Thoracic aorta (tissue), 2 donors: ENCODE measurements around the gene OR51V1. TPM values are rescaled to one million over a fixed set of nuclear protein-coding genes. Genes with fewer than 3 reads are reported as not detected.

ENCODE experiments used
- ATAC-seq: fragments of 150-250 bp; one replicate; pipeline ENCODE4 v1.8.0; 2017; ENCODE audit warnings: low read depth; ENCODE audit not compliant: insufficient number of reproducible peaks, low FRiP score
- DNase-seq: peaks from one replicate; pipeline ENCODE4 v3.0.0-alpha.2; 2020; ENCODE audit warnings: low spot score
- H3K27ac ChIP-seq, 2 donors: fragments of 200-600 bp; sonication (generic); 1 replicate in 1 of 2; 2 replicates in 1 of 2; pipeline ENCODE4 v1.5.1; 2016; ENCODE audit warnings: mild to moderate bottlenecking in 2 of 2, moderate library complexity in 2 of 2
- H3K27me3 ChIP-seq: fragments of 200-600 bp; sonication (generic); replicated peaks from 2 replicates; pipeline ENCODE4 v1.6.0; 2016; ENCODE audit warnings: mild to moderate bottlenecking; ENCODE audit not compliant: insufficient read depth
- H3K36me3 ChIP-seq: fragments of 200-600 bp; sonication (generic); one replicate; pipeline ENCODE4 v1.5.1; 2016
- H3K4me1 ChIP-seq, 2 donors: fragments of 200-600 bp; sonication (generic); 1 replicate in 1 of 2; 2 replicates in 1 of 2; pipeline versions ENCODE4 v1.5.1 to v1.6.0; 2016; ENCODE audit warnings: low read depth in 2 of 2, mild to moderate bottlenecking in 1 of 2; ENCODE audit not compliant: control insufficient read depth in 1 of 2
- H3K4me3 ChIP-seq: fragments of 200-600 bp; sonication (generic); 2 replicates; pipeline ENCODE4 v1.5.1; 2016; ENCODE audit warnings: mild to moderate bottlenecking
- H3K9me3 ChIP-seq: fragments of 200-600 bp; sonication (generic); 2 replicates; pipeline ENCODE4 v1.5.1; 2016
- total RNA-seq, 2 donors: library from RNA; depleted of rRNA; stranded (reverse); fragments of >200 nt; gene quantifications; one replicate each; pipeline versions ENCODE4 v1.1.0 to v1.2.3, GENCODE V29; 2016
- TF ChIP-seq, protein P1 (sequence below): fragments of 200-600 bp; sonication (generic); IDR thresholded peaks from one replicate; pipeline ENCODE4 v1.5.1; 2019; ENCODE audit warnings: antibody characterized with exemption

OR51V1 gene
- total RNA-seq, 2 donors from 2014 or later, result not detected

DNA sequence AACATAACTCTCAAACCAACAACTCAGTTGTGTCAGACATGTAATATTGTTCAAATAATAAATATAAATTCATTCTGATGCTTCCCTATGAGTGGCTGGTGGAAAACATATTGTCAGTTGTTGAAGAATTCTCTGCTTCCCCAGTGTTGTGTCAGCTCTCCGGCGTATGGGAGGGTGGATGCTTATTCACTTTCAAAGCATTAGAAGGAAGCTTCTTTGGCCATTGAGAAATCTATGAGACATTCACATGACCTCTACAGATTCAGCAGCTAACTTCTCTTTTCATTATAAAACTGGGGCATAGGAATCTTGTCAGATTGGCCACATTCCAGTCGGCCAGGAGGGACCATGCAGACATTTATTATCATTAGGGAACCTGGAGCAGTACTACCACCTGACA lies 2.9 kb downstream of the OR51V1 start:
- Histone ChIP-seq H3K9me3 (no peaks in the 10 kb centered on the region), H3K27me3 (no peaks in the 10 kb centered on the region), H3K36me3 (no peaks in the 10 kb centered on the region), H3K4me3 (no peak overlapping the region), H3K27ac (no peak overlapping the region), H3K4me1 (no peaks in the 10 kb centered on the region)
- ATAC-seq (no peak), DNase-seq (no peak)
- TF ChIP-seq, protein P1, sequence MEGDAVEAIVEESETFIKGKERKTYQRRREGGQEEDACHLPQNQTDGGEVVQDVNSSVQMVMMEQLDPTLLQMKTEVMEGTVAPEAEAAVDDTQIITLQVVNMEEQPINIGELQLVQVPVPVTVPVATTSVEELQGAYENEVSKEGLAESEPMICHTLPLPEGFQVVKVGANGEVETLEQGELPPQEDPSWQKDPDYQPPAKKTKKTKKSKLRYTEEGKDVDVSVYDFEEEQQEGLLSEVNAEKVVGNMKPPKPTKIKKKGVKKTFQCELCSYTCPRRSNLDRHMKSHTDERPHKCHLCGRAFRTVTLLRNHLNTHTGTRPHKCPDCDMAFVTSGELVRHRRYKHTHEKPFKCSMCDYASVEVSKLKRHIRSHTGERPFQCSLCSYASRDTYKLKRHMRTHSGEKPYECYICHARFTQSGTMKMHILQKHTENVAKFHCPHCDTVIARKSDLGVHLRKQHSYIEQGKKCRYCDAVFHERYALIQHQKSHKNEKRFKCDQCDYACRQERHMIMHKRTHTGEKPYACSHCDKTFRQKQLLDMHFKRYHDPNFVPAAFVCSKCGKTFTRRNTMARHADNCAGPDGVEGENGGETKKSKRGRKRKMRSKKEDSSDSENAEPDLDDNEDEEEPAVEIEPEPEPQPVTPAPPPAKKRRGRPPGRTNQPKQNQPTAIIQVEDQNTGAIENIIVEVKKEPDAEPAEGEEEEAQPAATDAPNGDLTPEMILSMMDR, result no peak

DNA sequence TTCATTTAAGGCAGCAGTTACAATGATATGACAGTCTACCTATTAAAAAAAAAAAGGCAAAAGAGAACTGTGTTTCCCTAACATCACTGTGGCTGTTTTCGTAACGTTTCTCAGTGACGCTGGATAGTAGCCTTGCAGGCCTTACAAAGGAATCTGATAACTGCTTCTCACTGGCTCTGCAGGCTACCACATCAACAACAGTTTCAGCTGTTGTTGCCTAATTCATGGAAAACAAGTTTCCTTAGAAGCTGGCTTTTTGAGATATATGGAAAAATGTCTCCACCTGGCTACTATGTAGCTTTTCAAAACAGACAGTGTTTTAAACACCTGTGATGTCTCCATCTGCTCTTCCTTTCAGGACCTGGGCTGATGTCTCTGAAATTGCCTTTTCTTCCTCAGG lies 3.8 kb downstream of the OR51V1 start:
- TF ChIP-seq, protein P1, result no peak
- no peak overlapping the region for H3K4me3 ChIP-seq
- no peaks in the 10 kb centered on the region for H3K4me1 ChIP-seq
- no peak overlapping the region for H3K27ac ChIP-seq
- H3K9me3 ChIP-seq, result no peaks in the 10 kb centered on the region
- DNase-seq, result no peak
- no peaks in the 10 kb centered on the region for H3K27me3 ChIP-seq
- ATAC-seq, result no peak
- H3K36me3 ChIP-seq, result no peaks in the 10 kb centered on the region

DNA sequence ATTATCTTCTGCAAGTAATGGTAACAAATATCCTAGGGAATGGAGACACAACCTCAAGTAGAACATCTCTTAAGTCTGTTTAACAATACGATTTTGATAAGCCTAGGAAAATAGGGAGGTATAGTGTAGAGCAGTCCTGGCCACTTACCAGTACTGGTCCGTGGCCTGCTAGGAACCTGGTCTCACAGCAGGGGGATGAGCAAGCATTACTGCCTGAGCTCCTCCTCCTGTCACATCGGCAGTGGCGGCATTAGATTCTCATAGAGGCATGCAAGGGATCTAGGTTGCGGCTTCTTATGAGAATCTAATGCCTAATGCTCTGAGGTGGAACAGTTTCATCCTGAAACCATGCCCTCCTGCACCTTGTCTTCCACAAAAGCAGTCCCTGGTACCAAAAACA lies 4.4 kb downstream of the OR51V1 start:
- no peaks in the 10 kb centered on the region for H3K27me3 ChIP-seq
- no peak for ATAC-seq
- TF ChIP-seq, protein P1, result no peak
- no peaks in the 10 kb centered on the region for H3K9me3 ChIP-seq
- H3K36me3 ChIP-seq, result no peaks in the 10 kb centered on the region
- H3K4me3 ChIP-seq, result no peak overlapping the region
- H3K27ac ChIP-seq, result no peak overlapping the region
- no peaks in the 10 kb centered on the region for H3K4me1 ChIP-seq
- DNase-seq, result no peak

DNA sequence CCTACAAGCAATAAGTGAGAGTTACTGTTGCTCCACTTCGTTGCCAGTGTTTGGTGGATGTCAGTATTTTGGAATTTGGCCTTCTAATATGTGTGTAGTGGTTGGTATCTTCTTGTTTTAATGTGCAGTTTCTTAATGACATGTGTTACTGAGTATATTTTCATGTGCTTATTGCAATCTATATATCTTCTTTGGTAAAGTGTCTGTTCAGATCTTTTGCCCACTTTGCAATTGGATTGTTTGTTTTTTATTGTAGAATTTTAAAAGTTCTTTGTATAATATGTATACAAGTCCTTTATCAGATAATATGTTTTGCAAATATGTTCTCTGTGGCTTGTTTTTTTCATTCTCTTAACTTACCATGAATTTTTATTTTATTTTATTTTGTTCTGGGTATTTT lies 7.7 kb downstream of the OR51V1 start:
- TF ChIP-seq, protein P1, result no peak

DNA sequence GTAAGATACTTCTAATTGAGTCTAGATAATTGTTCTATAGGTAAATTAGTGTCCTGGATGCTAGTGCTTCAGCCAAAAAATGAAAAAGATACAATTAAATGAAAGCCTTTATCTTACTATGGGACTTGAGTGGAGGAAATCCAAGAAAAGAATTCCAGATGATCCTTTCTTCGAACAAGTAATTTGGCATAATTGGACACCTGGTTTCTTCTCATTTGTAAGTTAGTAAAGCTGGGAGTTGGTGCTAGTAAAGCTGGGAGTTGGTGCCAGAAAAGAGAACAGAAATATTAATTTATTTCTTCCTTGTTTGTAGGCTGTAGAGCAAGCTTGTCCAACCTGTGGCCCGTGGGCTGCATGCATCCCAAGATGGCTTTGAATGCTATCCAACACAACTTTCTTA lies 12.3 kb downstream of the OR51V1 start:
- H3K9me3 ChIP-seq, result peaks cover 3% of the 10 kb centered on the region
- H3K27ac ChIP-seq, result no peak overlapping the region
- no peak overlapping the region for H3K4me3 ChIP-seq
- H3K36me3 ChIP-seq, result no peaks in the 10 kb centered on the region
- H3K27me3 ChIP-seq, result no peaks in the 10 kb centered on the region
- no peak for DNase-seq
- H3K4me1 ChIP-seq, result no peaks in the 10 kb centered on the region
- ATAC-seq, result no peak
- TF ChIP-seq, protein P1, result no peak

More for the DNA sequence above, 7.7 kb downstream of the OR51V1 start:
- Histone ChIP-seq H3K27ac (no peak overlapping the region), H3K36me3 (no peaks in the 10 kb centered on the region), H3K4me3 (no peak overlapping the region), H3K27me3 (no peaks in the 10 kb centered on the region), H3K4me1 (no peaks in the 10 kb centered on the region), H3K9me3 (peaks cover 3% of the 10 kb centered on the region)
- ATAC-seq (no peak), DNase-seq (no peak)
